Measurements from ENCODE around the gene BACE1-AS.

Gene BACE1-AS

GRCh38 chr11:117303646-117304315 lies 12.6 kb downstream of the BACE1-AS start:
- H3K9me3 ChIP-seq (replicated peaks in 1 of 2; ENCODE audit: control insufficient read depth in 2 of 2, insufficient read depth in 1 of 2, low read depth in 1 of 2, low read length in 2 of 2), result no peaks in the 10 kb centered on the region
- no peak overlapping the region for H2BK5ac ChIP-seq (ENCODE audit: low read length)
- DNase-seq (ENCODE audit: low spot score), result no peak
- H2AFZ ChIP-seq (ENCODE audit: low read length), result no peak overlapping the region
- H3K9ac ChIP-seq (ENCODE audit: low read depth, low read length, poor library complexity), result no peak overlapping the region
- H3K27me3 ChIP-seq (ENCODE audit: control insufficient read depth in 3 of 3, insufficient read depth in 3 of 3, low read depth in 1 of 3, low read length in 3 of 3), result no peaks in the 10 kb centered on the region
- H2BK120ac ChIP-seq (ENCODE audit: low read depth, low read length), result no peak overlapping the region
- H4K91ac ChIP-seq (ENCODE audit: low read depth, low read length, poor library complexity), result no peak overlapping the region
- H3K27ac ChIP-seq (replicated peaks; ENCODE audit: low read length), result no peak overlapping the region
- no peaks in the 10 kb centered on the region for H3K79me1 ChIP-seq (ENCODE audit: low read depth, low read length)
- H3K4me3 ChIP-seq (ENCODE audit: low read length in 2 of 2), result no peak overlapping the region
- no peak overlapping the region for H3K14ac ChIP-seq (ENCODE audit: low read length)
- no peak overlapping the region for H3K23ac ChIP-seq (ENCODE audit: low read depth, low read length, poor library complexity)
- no CpG with 5 or more reads among the region's 5 CpGs for WGBS, 2 donors (ENCODE audit: extremely low coverage in 2 of 2, insufficient read length in 2 of 2, insufficient replicate concordance in 1 of 2)
- no peak overlapping the region for H2BK15ac ChIP-seq (ENCODE audit: low read length)
- H4K8ac ChIP-seq (ENCODE audit: low read depth, low read length), result no peak overlapping the region
- no peak overlapping the region for H2BK12ac ChIP-seq (ENCODE audit: low read length)
- H3K4me2 ChIP-seq (ENCODE audit: insufficient read depth, low read length, poor library complexity, severe bottlenecking), result no peak overlapping the region
- no peak overlapping the region for H3K4ac ChIP-seq (ENCODE audit: low read length)
- peaks cover 16 to 20% of the 10 kb centered on the region in 2 donors for H3K4me1 ChIP-seq (ENCODE audit: control insufficient read depth in 2 of 2, insufficient read depth in 1 of 2, low read depth in 1 of 2, low read length in 2 of 2)
- H2AK5ac ChIP-seq (ENCODE audit: low read depth, low read length), result no peak overlapping the region
- no peak overlapping the region for H3K18ac ChIP-seq (ENCODE audit: low read length)
- peaks cover 0 to 3% of the 10 kb centered on the region in 2 donors for H3K36me3 ChIP-seq (replicated peaks in 1 of 2; ENCODE audit: control insufficient read depth in 2 of 2, insufficient read depth in 2 of 2, low read length in 2 of 2)

- H3K4me2 ChIP-seq (ENCODE audit: insufficient read depth, low read length, poor library complexity, severe bottlenecking), result no peak overlapping the region
- no peak overlapping the region for H2AK5ac ChIP-seq (ENCODE audit: low read depth, low read length)
- H3K14ac ChIP-seq (ENCODE audit: low read length), result no peak overlapping the region
- no CpG with 5 or more reads among the region's 3 CpGs for WGBS, 2 donors (ENCODE audit: extremely low coverage in 2 of 2, insufficient read length in 2 of 2, insufficient replicate concordance in 1 of 2)
- H3K27ac ChIP-seq (replicated peaks; ENCODE audit: low read length), result no peak overlapping the region
- H3K79me1 ChIP-seq (ENCODE audit: low read depth, low read length), result no peaks in the 10 kb centered on the region
- no peak overlapping the region for H4K8ac ChIP-seq (ENCODE audit: low read depth, low read length)
- H2BK15ac ChIP-seq (ENCODE audit: low read length), result no peak overlapping the region
- H3K18ac ChIP-seq (ENCODE audit: low read length), result no peak overlapping the region
- no peak overlapping the region for H3K4me3 ChIP-seq (ENCODE audit: low read length in 2 of 2)
- no peak overlapping the region for H2BK5ac ChIP-seq (ENCODE audit: low read length)
- H3K23ac ChIP-seq (ENCODE audit: low read depth, low read length, poor library complexity), result no peak overlapping the region
- no peaks in the 10 kb centered on the region for H3K9me3 ChIP-seq (replicated peaks in 1 of 2; ENCODE audit: control insufficient read depth in 2 of 2, insufficient read depth in 1 of 2, low read depth in 1 of 2, low read length in 2 of 2)
- H3K9ac ChIP-seq (ENCODE audit: low read depth, low read length, poor library complexity), result no peak overlapping the region
- peaks cover 5 to 8% of the 10 kb centered on the region in 2 donors for H3K4me1 ChIP-seq (ENCODE audit: control insufficient read depth in 2 of 2, insufficient read depth in 1 of 2, low read depth in 1 of 2, low read length in 2 of 2)
- no peak overlapping the region for H2BK12ac ChIP-seq (ENCODE audit: low read length)
- no peak overlapping the region for H4K91ac ChIP-seq (ENCODE audit: low read depth, low read length, poor library complexity)
- H3K27me3 ChIP-seq (ENCODE audit: control insufficient read depth in 3 of 3, insufficient read depth in 3 of 3, low read depth in 1 of 3, low read length in 3 of 3), result no peaks in the 10 kb centered on the region
- H2AFZ ChIP-seq (ENCODE audit: low read length), result no peak overlapping the region
- H3K4ac ChIP-seq (ENCODE audit: low read length), result no peak overlapping the region
- H2BK120ac ChIP-seq (ENCODE audit: low read depth, low read length), result no peak overlapping the region
- H3K36me3 ChIP-seq (replicated peaks in 1 of 2; ENCODE audit: control insufficient read depth in 2 of 2, insufficient read depth in 2 of 2, low read length in 2 of 2), result peaks cover 0 to 3% of the 10 kb centered on the region in 2 donors
- DNase-seq (ENCODE audit: low spot score), result no peak
Observed at GRCh38 chr11:117305145-117305544, 14.0 kb downstream of the BACE1-AS start.

GRCh38 chr11:117309310-117309709 lies 18.2 kb downstream of the BACE1-AS start:
- Histone ChIP-seq H3K27ac (replicated peaks; ENCODE audit: low read length) (no peak overlapping the region), H3K4me2 (ENCODE audit: insufficient read depth, low read length, poor library complexity, severe bottlenecking) (no peak overlapping the region), H2BK12ac (ENCODE audit: low read length) (no peak overlapping the region), H3K79me1 (ENCODE audit: low read depth, low read length) (no peaks in the 10 kb centered on the region), H2AFZ (ENCODE audit: low read length) (no peak overlapping the region), H2AK5ac (ENCODE audit: low read depth, low read length) (no peak overlapping the region), H3K27me3 (ENCODE audit: control insufficient read depth in 3 of 3, insufficient read depth in 3 of 3, low read depth in 1 of 3, low read length in 3 of 3) (no peaks in the 10 kb centered on the region), H4K8ac (ENCODE audit: low read depth, low read length) (no peak overlapping the region), H3K9me3 (replicated peaks in 1 of 2; ENCODE audit: control insufficient read depth in 2 of 2, insufficient read depth in 1 of 2, low read depth in 1 of 2, low read length in 2 of 2) (no peaks in the 10 kb centered on the region), H2BK5ac (ENCODE audit: low read length) (no peak overlapping the region), H3K4ac (ENCODE audit: low read length) (no peak overlapping the region), H2BK15ac (ENCODE audit: low read length) (no peak overlapping the region), H3K18ac (ENCODE audit: low read length) (no peak overlapping the region), H3K36me3 (replicated peaks in 1 of 2; ENCODE audit: control insufficient read depth in 2 of 2, insufficient read depth in 2 of 2, low read length in 2 of 2) (peaks cover 0 to 3% of the 10 kb centered on the region in 2 donors), H4K91ac (ENCODE audit: low read depth, low read length, poor library complexity) (no peak overlapping the region), H2BK120ac (ENCODE audit: low read depth, low read length) (no peak overlapping the region), H3K23ac (ENCODE audit: low read depth, low read length, poor library complexity) (no peak overlapping the region), H3K14ac (ENCODE audit: low read length) (no peak overlapping the region), H3K4me1 (ENCODE audit: control insufficient read depth in 2 of 2, insufficient read depth in 1 of 2, low read depth in 1 of 2, low read length in 2 of 2) (peaks cover 0 to under 1% of the 10 kb centered on the region in 2 donors), H3K4me3 (ENCODE audit: low read length in 2 of 2) (no peak overlapping the region), H3K9ac (ENCODE audit: low read depth, low read length, poor library complexity) (no peak overlapping the region)
- no CpG with 5 or more reads among the region's 7 CpGs for WGBS, 2 donors (ENCODE audit: extremely low coverage in 2 of 2, insufficient read length in 2 of 2, insufficient replicate concordance in 1 of 2)
- no peak for DNase-seq (ENCODE audit: low spot score)

- Histone ChIP-seq H2BK12ac (ENCODE audit: low read length) (no peak overlapping the region), H2BK120ac (ENCODE audit: low read depth, low read length) (no peak overlapping the region), H3K14ac (ENCODE audit: low read length) (no peak overlapping the region), H3K4me3 (ENCODE audit: low read length in 2 of 2) (no peak overlapping the region), H2AK5ac (ENCODE audit: low read depth, low read length) (no peak overlapping the region), H3K79me1 (ENCODE audit: low read depth, low read length) (no peaks in the 10 kb centered on the region), H3K4me1 (ENCODE audit: control insufficient read depth in 2 of 2, insufficient read depth in 1 of 2, low read depth in 1 of 2, low read length in 2 of 2) (peaks cover 8 to 11% of the 10 kb centered on the region in 2 donors), H3K23ac (ENCODE audit: low read depth, low read length, poor library complexity) (no peak overlapping the region), H3K27me3 (ENCODE audit: control insufficient read depth in 3 of 3, insufficient read depth in 3 of 3, low read depth in 1 of 3, low read length in 3 of 3) (no peaks in the 10 kb centered on the region), H3K4ac (ENCODE audit: low read length) (no peak overlapping the region), H3K18ac (ENCODE audit: low read length) (no peak overlapping the region), H3K36me3 (replicated peaks in 1 of 2; ENCODE audit: control insufficient read depth in 2 of 2, insufficient read depth in 2 of 2, low read length in 2 of 2) (no peaks in the 10 kb centered on the region), H3K9ac (ENCODE audit: low read depth, low read length, poor library complexity) (no peak overlapping the region), H2AFZ (ENCODE audit: low read length) (no peak overlapping the region), H4K91ac (ENCODE audit: low read depth, low read length, poor library complexity) (no peak overlapping the region), H3K9me3 (replicated peaks in 1 of 2; ENCODE audit: control insufficient read depth in 2 of 2, insufficient read depth in 1 of 2, low read depth in 1 of 2, low read length in 2 of 2) (no peaks in the 10 kb centered on the region), H2BK15ac (ENCODE audit: low read length) (no peak overlapping the region), H3K4me2 (ENCODE audit: insufficient read depth, low read length, poor library complexity, severe bottlenecking) (no peak overlapping the region), H2BK5ac (ENCODE audit: low read length) (no peak overlapping the region), H4K8ac (ENCODE audit: low read depth, low read length) (no peak overlapping the region), H3K27ac (replicated peaks; ENCODE audit: low read length) (no peak overlapping the region)
- no CpG with 5 or more reads among the region's 5 CpGs for WGBS, 2 donors (ENCODE audit: extremely low coverage in 2 of 2, insufficient read length in 2 of 2, insufficient replicate concordance in 1 of 2)
- no peak for DNase-seq (ENCODE audit: low spot score)
Observed at GRCh38 chr11:117313091-117313490, 21.9 kb downstream of the BACE1-AS start.

All from neuronal stem cell (in vitro differentiated cells).